HG02885 (cell line): Measurements from ENCODE around the gene FAM110D.
A peak's percentile ranks its signal among the peaks of the same experiment; 100 is the strongest.

ENCODE experiments used
- ATAC-seq: cut with Tn5 transposase; IDR thresholded peaks from one replicate; pipeline ENCODE4 v1.9.1; 2021; ENCODE audit warnings: mild to moderate bottlenecking; ENCODE audit not compliant: unreplicated experiment, poor library complexity

Gene FAM110D

GRCh38 chr1:26127235-26128163 lies 31.4 kb upstream of the FAM110D start:
- no peak for ATAC-seq

- no peak for ATAC-seq
Measured at GRCh38 chr1:26129778-26130177, 29.1 kb upstream of the FAM110D start.

- ATAC-seq: no peak
Measured at GRCh38 chr1:26130695-26131094, 28.2 kb upstream of the FAM110D start.

- no peak for ATAC-seq
Measured at GRCh38 chr1:26132128-26132833, 26.6 kb upstream of the FAM110D start.

GRCh38 chr1:26132834-26133167 lies 26.1 kb upstream of the FAM110D start:
- ATAC-seq: no peak

- no peak for ATAC-seq
Measured at GRCh38 chr1:26134466-26134865, 24.4 kb upstream of the FAM110D start.

GRCh38 chr1:26138974-26139558 lies 19.8 kb upstream of the FAM110D start:
- ATAC-seq: no peak

GRCh38 chr1:26142159-26142558 lies 16.7 kb upstream of the FAM110D start:
- no peak for ATAC-seq

- peak; percentile 50 for ATAC-seq
Measured at GRCh38 chr1:26145041-26145959, 13.6 kb upstream of the FAM110D start.

GRCh38 chr1:26145960-26146294 lies 13.0 kb upstream of the FAM110D start:
- no peak for ATAC-seq

- ATAC-seq: no peak
Measured at GRCh38 chr1:26148887-26149286, 10.0 kb upstream of the FAM110D start.

- no peak for ATAC-seq
Measured at GRCh38 chr1:26153966-26154532, 4.8 kb upstream of the FAM110D start.

- no peak for ATAC-seq
Measured at GRCh38 chr1:26154750-26155149, 4.1 kb upstream of the FAM110D start.

- ATAC-seq: no peak
Measured at GRCh38 chr1:26155370-26156284, 3.3 kb upstream of the FAM110D start.

GRCh38 chr1:26156285-26157038 lies 2.4 kb upstream of the FAM110D start:
- ATAC-seq: no peak

- no peak for ATAC-seq
Measured at GRCh38 chr1:26158271-26158907, 490 bp upstream of the FAM110D start.

- no peak for ATAC-seq
Measured at GRCh38 chr1:26159743-26160039, 812 bp downstream of the FAM110D start.
